ENCODE data around the gene CFAP65.

- no peak for TF ChIP-seq POLR2AphosphoS5 (IDR thresholded peaks at IDR 0.05)
- TF ChIP-seq CTCF (IDR thresholded peaks at IDR 0.05), result no peak
- TF ChIP-seq POLR2A (IDR thresholded peaks at IDR 0.05), result no peak
- no peak for TF ChIP-seq EP300 (IDR thresholded peaks at IDR 0.05)
These were observed 55.8 kb downstream of the CFAP65 start for GRCh38 chr2:218985325-218986091.
